ENCODE measurements around the gene DOCK4. TPM values are rescaled to one million over a fixed set of nuclear protein-coding genes. Genes with fewer than 3 reads are reported as not detected.

The DOCK4 gene
- total RNA-seq, 2 experiments from 2014 or later = 0.32 TPM

GRCh38 chr7:112020800-112021199, 185.4 kb downstream of the DOCK4 start:
- intact Hi-C loops (cut with DNase I, micrococcal nuclease) = no loop called here
- POLR2A ChIA-PET = no interaction called here
- CTCF ChIA-PET = interaction anchor here (1.2 kb wide), 1 partner anchor 187 kb away, joined by 3 read pairs; no protein-coding TSS in a partner anchor

GRCh38 chr7:112019932-112020331, 186.3 kb downstream of the DOCK4 start:
- Mint-ChIP-seq H3K27me3 (peaks cover 2% of the 10 kb centered on the region), H3K36me3 (ENCODE audit: low read depth) (no peaks in the 10 kb centered on the region), H3K27ac (no peak overlapping the region), H3K4me3 (no peak overlapping the region), H3K9me3 (ENCODE audit: low read depth) (no peaks in the 10 kb centered on the region), H3K4me1 (no peaks in the 10 kb centered on the region)
- POLR2A ChIA-PET = no interaction called here
- intact Hi-C loops (cut with DNase I, micrococcal nuclease) = no loop called here
- CTCF ChIA-PET = interaction anchor here (0.6 to 1.2 kb wide), 3 partner anchors 8 to 186 kb away, joined by 3 read pairs; no protein-coding TSS in a partner anchor
- DNase-seq = no peak
- no peak for ATAC-seq

More at GRCh38 chr7:112020800-112021199, 185.4 kb downstream of the DOCK4 start:
- ATAC-seq (no peak), DNase-seq (no peak)
- Mint-ChIP-seq H3K4me1 (no peaks in the 10 kb centered on the region), H3K36me3 (ENCODE audit: low read depth) (no peaks in the 10 kb centered on the region), H3K27ac (no peak overlapping the region), H3K9me3 (ENCODE audit: low read depth) (no peaks in the 10 kb centered on the region), H3K27me3 (peaks cover 5% of the 10 kb centered on the region), H3K4me3 (no peak overlapping the region)

GRCh38 chr7:112018305-112019030, 187.7 kb downstream of the DOCK4 start:
- Mint-ChIP-seq H3K4me1 (no peaks in the 10 kb centered on the region), H3K36me3 (ENCODE audit: low read depth) (no peaks in the 10 kb centered on the region), H3K4me3 (no peak overlapping the region), H3K9me3 (ENCODE audit: low read depth) (no peaks in the 10 kb centered on the region), H3K27me3 (peaks cover 4% of the 10 kb centered on the region), H3K27ac (no peak overlapping the region)
- ChIA-PET CTCF (no interaction called here), POLR2A (no interaction called here)
- no peak for ATAC-seq
- intact Hi-C loops (cut with DNase I, micrococcal nuclease) = no loop called here
- no peak for DNase-seq

- no peaks in the 10 kb centered on the region for H3K36me3 Mint-ChIP-seq (ENCODE audit: low read depth)
- no peaks in the 10 kb centered on the region for H3K9me3 Mint-ChIP-seq (ENCODE audit: low read depth)
- no peak overlapping the region for H3K4me3 Mint-ChIP-seq
- no peak overlapping the region for H3K27ac Mint-ChIP-seq
- H3K27me3 Mint-ChIP-seq = peaks cover 4% of the 10 kb centered on the region
- CTCF ChIA-PET = no interaction called here
- no peak for ATAC-seq
- POLR2A ChIA-PET = no interaction called here
- intact Hi-C loops (cut with DNase I, micrococcal nuclease) = no loop called here
- DNase-seq = no peak
- H3K4me1 Mint-ChIP-seq = no peaks in the 10 kb centered on the region
These were observed 191.1 kb downstream of the DOCK4 start for GRCh38 chr7:112015146-112015545.

- Mint-ChIP-seq H3K36me3 (ENCODE audit: low read depth) (no peaks in the 10 kb centered on the region), H3K27ac (no peak overlapping the region), H3K4me3 (no peak overlapping the region), H3K27me3 (peaks cover 4% of the 10 kb centered on the region), H3K9me3 (ENCODE audit: low read depth) (no peaks in the 10 kb centered on the region), H3K4me1 (no peaks in the 10 kb centered on the region)
- ChIA-PET CTCF (no interaction called here), POLR2A (no interaction called here)
- DNase-seq = no peak
- intact Hi-C loops (cut with DNase I, micrococcal nuclease) = no loop called here
- ATAC-seq = no peak
These were observed 191.9 kb downstream of the DOCK4 start for GRCh38 chr7:112014347-112014746.

GRCh38 chr7:112013274-112013673, 192.9 kb downstream of the DOCK4 start:
- CTCF ChIA-PET = interaction anchor here (0.5 kb wide), 1 partner anchor 438 kb away, joined by 3 read pairs; no protein-coding TSS in a partner anchor
- ATAC-seq (no peak), DNase-seq (no peak)
- Mint-ChIP-seq H3K27me3 (peaks cover 4% of the 10 kb centered on the region), H3K4me1 (no peaks in the 10 kb centered on the region), H3K9me3 (ENCODE audit: low read depth) (no peaks in the 10 kb centered on the region), H3K27ac (no peak overlapping the region), H3K36me3 (ENCODE audit: low read depth) (no peaks in the 10 kb centered on the region), H3K4me3 (no peak overlapping the region)
- intact Hi-C loops (cut with DNase I, micrococcal nuclease) = no loop called here
- POLR2A ChIA-PET = no interaction called here

GRCh38 chr7:112012242-112012641, 194.0 kb downstream of the DOCK4 start:
- Mint-ChIP-seq H3K36me3 (ENCODE audit: low read depth) (no peaks in the 10 kb centered on the region), H3K4me3 (no peak overlapping the region), H3K4me1 (no peaks in the 10 kb centered on the region), H3K27me3 (peaks cover 2% of the 10 kb centered on the region), H3K27ac (no peak overlapping the region), H3K9me3 (ENCODE audit: low read depth) (no peaks in the 10 kb centered on the region)
- DNase-seq (no peak), ATAC-seq (no peak)
- CTCF ChIA-PET = no interaction called here
- intact Hi-C loops (cut with DNase I, micrococcal nuclease) = no loop called here
- POLR2A ChIA-PET = no interaction called here

- H3K27me3 Mint-ChIP-seq = peaks cover 2% of the 10 kb centered on the region
- CTCF ChIA-PET = interaction anchor here (0.6 kb wide), 1 partner anchor 136 kb away, joined by 3 read pairs; no protein-coding TSS in a partner anchor
- H3K36me3 Mint-ChIP-seq (ENCODE audit: low read depth) = no peaks in the 10 kb centered on the region
- DNase-seq (no peak), ATAC-seq (no peak)
- no peaks in the 10 kb centered on the region for H3K4me1 Mint-ChIP-seq
- intact Hi-C loops (cut with DNase I, micrococcal nuclease) = no loop called here
- H3K27ac Mint-ChIP-seq = no peak overlapping the region
- H3K9me3 Mint-ChIP-seq (ENCODE audit: low read depth) = no peaks in the 10 kb centered on the region
- POLR2A ChIA-PET = no interaction called here
- H3K4me3 Mint-ChIP-seq = no peak overlapping the region
These were observed 195.2 kb downstream of the DOCK4 start for GRCh38 chr7:112010994-112011393.

- Mint-ChIP-seq H3K27ac (no peak overlapping the region), H3K4me3 (no peak overlapping the region), H3K27me3 (peaks cover 2% of the 10 kb centered on the region), H3K4me1 (no peaks in the 10 kb centered on the region), H3K9me3 (ENCODE audit: low read depth) (no peaks in the 10 kb centered on the region), H3K36me3 (ENCODE audit: low read depth) (no peaks in the 10 kb centered on the region)
- ChIA-PET CTCF (no interaction called here), POLR2A (no interaction called here)
- intact Hi-C loops (cut with DNase I, micrococcal nuclease) = no loop called here
- ATAC-seq (no peak), DNase-seq (no peak)
These were observed 196.1 kb downstream of the DOCK4 start for GRCh38 chr7:112010109-112010508.

GRCh38 chr7:112009081-112009480, 197.1 kb downstream of the DOCK4 start:
- H3K4me3 Mint-ChIP-seq = no peak overlapping the region
- ATAC-seq (peak; percentile 26), DNase-seq (no peak)
- H3K27ac Mint-ChIP-seq = no peak overlapping the region
- POLR2A ChIA-PET = interaction anchor here (0.8 kb wide), 1 partner anchor 1392 kb away, joined by 3 read pairs; no protein-coding TSS in a partner anchor
- H3K9me3 Mint-ChIP-seq (ENCODE audit: low read depth) = no peaks in the 10 kb centered on the region
- CTCF ChIA-PET = interaction anchor here (0.8 kb wide), 1 partner anchor 549 kb away, joined by 3 read pairs; no protein-coding TSS in a partner anchor
- intact Hi-C loops (cut with DNase I, micrococcal nuclease) = no loop called here
- peaks cover 2% of the 10 kb centered on the region for H3K27me3 Mint-ChIP-seq
- H3K36me3 Mint-ChIP-seq (ENCODE audit: low read depth) = no peaks in the 10 kb centered on the region
- no peaks in the 10 kb centered on the region for H3K4me1 Mint-ChIP-seq

GRCh38 chr7:112007185-112007584, 199.0 kb downstream of the DOCK4 start:
- no peaks in the 10 kb centered on the region for H3K9me3 Mint-ChIP-seq (ENCODE audit: low read depth)
- no peaks in the 10 kb centered on the region for H3K27me3 Mint-ChIP-seq
- no peaks in the 10 kb centered on the region for H3K36me3 Mint-ChIP-seq (ENCODE audit: low read depth)
- POLR2A ChIA-PET = no interaction called here
- ATAC-seq (no peak), DNase-seq (no peak)
- H3K4me3 Mint-ChIP-seq = no peak overlapping the region
- intact Hi-C loops (cut with DNase I, micrococcal nuclease) = no loop called here
- no peaks in the 10 kb centered on the region for H3K4me1 Mint-ChIP-seq
- CTCF ChIA-PET = no interaction called here
- no peak overlapping the region for H3K27ac Mint-ChIP-seq

- Mint-ChIP-seq H3K27ac (no peak overlapping the region), H3K27me3 (no peaks in the 10 kb centered on the region)
- no peak for ATAC-seq
These were observed 200.1 kb downstream of the DOCK4 start for GRCh38 chr7:112006071-112006470.

More at GRCh38 chr7:112006071-112006470, 200.1 kb downstream of the DOCK4 start:
- no peaks in the 10 kb centered on the region for H3K4me1 Mint-ChIP-seq
- no peak overlapping the region for H3K4me3 Mint-ChIP-seq
- CTCF ChIA-PET = no interaction called here
- POLR2A ChIA-PET = no interaction called here
- no peaks in the 10 kb centered on the region for H3K9me3 Mint-ChIP-seq (ENCODE audit: low read depth)
- no peaks in the 10 kb centered on the region for H3K36me3 Mint-ChIP-seq (ENCODE audit: low read depth)
- intact Hi-C loops (cut with DNase I, micrococcal nuclease) = no loop called here
- DNase-seq = no peak

Measured in activated CD4-positive, alpha-beta T cell treated with anti-CD3 and anti-CD28 coated beads for 36 hours (primary cell).